Measurements from ENCODE around the gene ARHGAP25. TPM values are rescaled to one million over a fixed set of nuclear protein-coding genes. Genes with fewer than 3 reads are reported as not detected.

The ARHGAP25 gene
- total RNA-seq, 1 donor from 2014 or later, result 2.5 TPM

GRCh38 chr2:68739595-68740399 lies 5.2 kb downstream of the ARHGAP25 start:
- H3K9me3 Mint-ChIP-seq, result no peaks in the 10 kb centered on the region
- TF ChIP-seq, protein P1, sequence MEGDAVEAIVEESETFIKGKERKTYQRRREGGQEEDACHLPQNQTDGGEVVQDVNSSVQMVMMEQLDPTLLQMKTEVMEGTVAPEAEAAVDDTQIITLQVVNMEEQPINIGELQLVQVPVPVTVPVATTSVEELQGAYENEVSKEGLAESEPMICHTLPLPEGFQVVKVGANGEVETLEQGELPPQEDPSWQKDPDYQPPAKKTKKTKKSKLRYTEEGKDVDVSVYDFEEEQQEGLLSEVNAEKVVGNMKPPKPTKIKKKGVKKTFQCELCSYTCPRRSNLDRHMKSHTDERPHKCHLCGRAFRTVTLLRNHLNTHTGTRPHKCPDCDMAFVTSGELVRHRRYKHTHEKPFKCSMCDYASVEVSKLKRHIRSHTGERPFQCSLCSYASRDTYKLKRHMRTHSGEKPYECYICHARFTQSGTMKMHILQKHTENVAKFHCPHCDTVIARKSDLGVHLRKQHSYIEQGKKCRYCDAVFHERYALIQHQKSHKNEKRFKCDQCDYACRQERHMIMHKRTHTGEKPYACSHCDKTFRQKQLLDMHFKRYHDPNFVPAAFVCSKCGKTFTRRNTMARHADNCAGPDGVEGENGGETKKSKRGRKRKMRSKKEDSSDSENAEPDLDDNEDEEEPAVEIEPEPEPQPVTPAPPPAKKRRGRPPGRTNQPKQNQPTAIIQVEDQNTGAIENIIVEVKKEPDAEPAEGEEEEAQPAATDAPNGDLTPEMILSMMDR (conservative IDR thresholded peaks at IDR 0.05), result no peak
- no peak overlapping the region for H3K4me3 Mint-ChIP-seq
- no peak for DNase-seq (ENCODE audit: low read depth, low spot score)
- peak overlapping the region; percentile 14 for H3K27ac Mint-ChIP-seq (ENCODE audit: unreplicated experiment)
- no peaks in the 10 kb centered on the region for H3K36me3 Mint-ChIP-seq (ENCODE audit: low read depth)
- peaks cover 11% of the 10 kb centered on the region for H3K4me1 Mint-ChIP-seq
- H3K27me3 Mint-ChIP-seq (ENCODE audit: low read depth), result no peaks in the 10 kb centered on the region

GRCh38 chr2:68740400-68740914 lies 5.8 kb downstream of the ARHGAP25 start:
- no peak for DNase-seq (ENCODE audit: low read depth, low spot score)
- Mint-ChIP-seq H3K4me1 (peaks cover 11% of the 10 kb centered on the region), H3K9me3 (no peaks in the 10 kb centered on the region), H3K36me3 (ENCODE audit: low read depth) (no peaks in the 10 kb centered on the region), H3K4me3 (no peak overlapping the region), H3K27ac (ENCODE audit: unreplicated experiment) (peak overlapping the region; percentile 14), H3K27me3 (ENCODE audit: low read depth) (no peaks in the 10 kb centered on the region)
- TF ChIP-seq, protein P1 (conservative IDR thresholded peaks at IDR 0.05), result no peak

- no peaks in the 10 kb centered on the region for H3K36me3 Mint-ChIP-seq (ENCODE audit: low read depth)
- no peak overlapping the region for H3K4me3 Mint-ChIP-seq
- DNase-seq (ENCODE audit: low read depth, low spot score), result no peak
- TF ChIP-seq, protein P1 (conservative IDR thresholded peaks at IDR 0.05), result no peak
- H3K27ac Mint-ChIP-seq (ENCODE audit: unreplicated experiment), result no peak overlapping the region
- H3K9me3 Mint-ChIP-seq, result no peaks in the 10 kb centered on the region
- peaks cover 11% of the 10 kb centered on the region for H3K4me1 Mint-ChIP-seq
- no peaks in the 10 kb centered on the region for H3K27me3 Mint-ChIP-seq (ENCODE audit: low read depth)
These were observed 6.6 kb downstream of the ARHGAP25 start for GRCh38 chr2:68741238-68741637.

- no peaks in the 10 kb centered on the region for H3K9me3 Mint-ChIP-seq
- no peak overlapping the region for H3K27ac Mint-ChIP-seq (ENCODE audit: unreplicated experiment)
- H3K36me3 Mint-ChIP-seq (ENCODE audit: low read depth), result no peaks in the 10 kb centered on the region
- H3K4me3 Mint-ChIP-seq, result no peak overlapping the region
- DNase-seq (ENCODE audit: low read depth, low spot score), result no peak
- H3K4me1 Mint-ChIP-seq, result peaks cover 11% of the 10 kb centered on the region
- no peaks in the 10 kb centered on the region for H3K27me3 Mint-ChIP-seq (ENCODE audit: low read depth)
- TF ChIP-seq, protein P1 (conservative IDR thresholded peaks at IDR 0.05), result no peak
These were observed 7.2 kb downstream of the ARHGAP25 start for GRCh38 chr2:68741805-68742306.

GRCh38 chr2:68742626-68743415 lies 8.2 kb downstream of the ARHGAP25 start:
- no peaks in the 10 kb centered on the region for H3K36me3 Mint-ChIP-seq (ENCODE audit: low read depth)
- no peak for DNase-seq (ENCODE audit: low read depth, low spot score)

More at GRCh38 chr2:68742626-68743415, 8.2 kb downstream of the ARHGAP25 start:
- H3K4me3 Mint-ChIP-seq, result no peak overlapping the region
- no peak overlapping the region for H3K27ac Mint-ChIP-seq (ENCODE audit: unreplicated experiment)
- TF ChIP-seq, protein P1 (conservative IDR thresholded peaks at IDR 0.05), result no peak
- peaks cover 11% of the 10 kb centered on the region for H3K4me1 Mint-ChIP-seq
- no peaks in the 10 kb centered on the region for H3K27me3 Mint-ChIP-seq (ENCODE audit: low read depth)
- H3K9me3 Mint-ChIP-seq, result no peaks in the 10 kb centered on the region

All from neural crest cell (in vitro differentiated cells).